Measurements from ENCODE around the gene FAM3B.
"Not testable (repeated sequence)": the region's sequence is repeated elsewhere in the genome, so short reads cannot be mapped to it uniquely, and the experiment has no call there.

The FAM3B gene, protein sequence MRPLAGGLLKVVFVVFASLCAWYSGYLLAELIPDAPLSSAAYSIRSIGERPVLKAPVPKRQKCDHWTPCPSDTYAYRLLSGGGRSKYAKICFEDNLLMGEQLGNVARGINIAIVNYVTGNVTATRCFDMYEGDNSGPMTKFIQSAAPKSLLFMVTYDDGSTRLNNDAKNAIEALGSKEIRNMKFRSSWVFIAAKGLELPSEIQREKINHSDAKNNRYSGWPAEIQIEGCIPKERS

DNA sequence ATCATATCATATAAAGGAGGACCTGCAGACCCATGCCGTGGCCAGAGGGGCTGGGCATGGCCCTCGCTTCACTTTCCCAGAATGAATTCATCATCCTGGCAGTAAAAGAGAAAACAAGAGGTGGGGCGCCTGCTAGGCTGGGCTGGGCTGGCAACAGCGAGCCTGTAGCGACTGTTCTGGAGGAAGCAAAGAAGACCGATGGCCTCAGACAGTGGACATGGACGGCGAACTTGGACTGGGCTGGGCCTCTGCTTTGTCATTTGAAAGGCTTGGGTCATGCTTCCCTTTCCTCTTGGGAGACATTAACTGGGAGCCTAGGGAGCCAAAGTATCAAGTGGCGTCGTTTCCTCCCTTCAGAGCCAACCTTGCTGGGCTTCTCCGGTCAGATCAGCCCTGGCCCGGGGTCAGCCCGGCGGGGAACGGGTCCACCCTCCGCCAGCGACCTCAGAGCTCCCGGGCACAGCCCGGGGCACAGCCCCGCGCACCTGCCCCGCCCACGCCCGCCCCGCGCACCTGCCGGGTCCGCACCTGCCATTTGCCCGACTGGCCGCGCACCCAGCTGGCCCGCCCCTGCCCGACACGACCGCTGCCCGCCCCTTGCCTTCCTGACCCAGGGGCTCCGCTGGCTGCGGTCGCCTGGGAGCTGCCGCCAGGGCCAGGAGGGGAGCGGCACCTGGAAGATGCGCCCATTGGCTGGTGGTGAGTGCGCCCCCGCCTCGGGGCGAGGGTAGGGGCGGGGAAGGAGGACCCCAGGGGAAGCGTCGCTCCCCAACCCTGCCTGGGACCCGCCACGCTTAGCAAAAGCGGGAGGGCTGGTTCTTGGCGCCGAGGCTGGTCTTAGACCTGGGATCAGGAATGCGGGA is at the start of gene FAM3B:
Gene FAM3B (plus strand): TSS at position 602 of the 863 bp plus-strand sequence. CDS start 79 bp downstream, at position 681.
- no peak for DNase-seq

DNA sequence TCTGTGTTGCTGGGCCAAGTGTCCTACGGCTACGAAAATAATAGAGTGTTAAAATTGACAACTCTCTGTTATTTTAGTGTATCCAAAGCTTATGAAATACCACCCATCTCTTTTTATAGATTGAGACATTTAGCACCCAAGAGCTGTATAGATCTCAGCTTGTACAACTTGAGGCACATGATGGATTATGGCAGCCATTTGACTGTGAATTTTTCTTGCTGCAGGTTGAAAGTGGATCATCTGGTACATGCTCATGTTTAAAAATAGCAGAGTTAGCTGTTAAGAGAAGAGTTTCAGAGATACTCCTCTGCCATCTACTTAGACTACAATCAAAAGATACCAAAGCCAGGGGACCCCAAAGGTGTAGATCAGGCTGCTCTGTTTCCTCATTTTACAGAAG is 49.3 kb upstream of the FAM3B start:
- DNase-seq = no peak

DNA sequence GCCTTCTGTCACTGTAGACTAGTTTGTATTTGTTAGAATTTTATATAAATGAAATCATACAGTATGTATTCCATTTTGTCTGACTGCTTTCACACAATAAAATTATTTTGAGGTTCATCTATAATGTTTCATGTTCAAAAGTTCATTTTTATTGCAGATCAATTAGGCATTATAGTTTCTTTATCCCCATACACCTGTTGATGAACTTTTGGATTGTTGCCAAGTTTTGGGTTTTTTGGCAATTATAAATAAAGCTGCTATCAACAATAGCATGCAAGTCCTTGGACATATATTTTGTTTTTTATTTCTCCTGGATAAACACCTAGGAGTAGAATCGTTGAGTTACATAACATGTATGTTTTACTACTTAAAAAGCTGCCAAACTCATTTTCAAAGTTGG is 47.1 kb upstream of the FAM3B start:
- DNase-seq = no peak

DNA sequence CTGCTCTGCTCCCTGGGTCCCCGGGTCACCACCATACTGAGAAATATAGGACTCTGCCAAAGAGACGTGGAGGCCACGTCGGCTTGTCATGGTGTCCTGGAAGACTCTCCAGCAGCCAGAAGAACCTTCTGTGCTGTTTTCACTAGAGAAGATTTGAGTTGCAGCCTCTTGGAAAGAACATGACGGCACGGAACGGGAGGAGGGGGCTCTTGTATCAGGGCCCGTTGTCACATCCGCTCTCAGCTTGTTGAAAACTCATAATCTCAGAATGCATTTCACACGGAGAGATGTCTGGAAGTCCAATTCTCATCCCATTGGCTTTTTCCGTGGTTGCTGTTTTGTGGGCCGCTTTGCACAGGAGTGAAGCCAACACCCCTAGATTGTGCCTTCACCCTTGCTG is 39.4 kb upstream of the FAM3B start:
- DNase-seq = no peak

DNA sequence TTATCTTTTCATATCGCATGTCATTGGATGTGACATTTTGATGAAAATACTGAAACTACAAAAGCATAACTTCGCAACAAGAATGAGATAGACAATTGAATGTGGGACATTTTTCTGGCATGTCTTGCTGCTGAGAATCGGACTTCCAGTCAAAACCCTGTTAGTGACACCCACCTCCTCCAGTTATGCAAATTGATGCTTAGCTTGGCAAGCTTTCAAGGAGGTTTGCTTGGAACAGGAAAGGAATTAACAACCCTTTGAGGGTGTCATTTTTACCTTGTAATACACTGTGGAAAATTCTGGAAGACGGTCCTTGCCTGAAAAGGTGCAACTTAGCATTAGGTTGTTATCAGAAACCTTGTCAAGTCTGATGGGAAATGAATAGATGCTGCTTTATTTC is 38.8 kb upstream of the FAM3B start:
- no peak for DNase-seq

DNA sequence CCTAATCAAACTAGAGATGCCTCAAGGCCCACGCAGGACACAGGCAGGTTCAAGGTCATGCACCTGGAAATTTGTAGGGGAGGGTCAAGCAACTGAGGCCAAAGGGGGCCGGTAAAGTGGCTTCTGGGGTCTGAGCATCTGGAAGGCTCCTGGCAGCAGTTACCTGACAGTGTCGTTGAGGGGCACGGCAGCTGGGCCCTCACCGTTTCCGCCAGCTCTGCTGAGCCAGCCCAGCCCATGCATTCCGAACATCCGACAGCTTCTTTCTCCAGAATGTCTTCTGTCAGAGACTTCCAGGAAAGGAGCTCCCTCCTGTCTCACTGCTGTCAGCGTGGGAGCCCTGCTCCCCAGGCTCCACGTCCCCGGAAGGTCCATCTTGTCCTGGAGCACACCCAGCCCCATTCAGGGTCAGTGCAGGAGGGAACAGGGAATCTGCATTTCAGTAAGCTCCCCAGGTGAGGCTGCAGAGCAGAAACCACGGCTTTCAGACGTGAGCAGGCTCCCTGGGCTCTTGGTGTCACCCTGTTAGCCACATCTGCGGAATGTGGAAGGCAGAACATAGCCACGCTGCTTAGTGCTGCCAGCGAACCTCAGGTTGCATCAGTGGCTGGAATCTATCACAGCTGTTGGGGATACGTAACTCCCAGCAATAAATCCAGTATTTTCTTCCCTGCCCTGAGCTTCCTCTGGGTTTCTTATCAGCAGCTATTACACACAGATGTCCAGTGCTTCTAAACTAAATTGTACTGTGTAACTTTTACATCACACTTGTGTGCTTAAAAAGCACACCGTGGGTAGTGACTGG is 36.3 kb upstream of the FAM3B start:
- DNase-seq = no peak

DNA sequence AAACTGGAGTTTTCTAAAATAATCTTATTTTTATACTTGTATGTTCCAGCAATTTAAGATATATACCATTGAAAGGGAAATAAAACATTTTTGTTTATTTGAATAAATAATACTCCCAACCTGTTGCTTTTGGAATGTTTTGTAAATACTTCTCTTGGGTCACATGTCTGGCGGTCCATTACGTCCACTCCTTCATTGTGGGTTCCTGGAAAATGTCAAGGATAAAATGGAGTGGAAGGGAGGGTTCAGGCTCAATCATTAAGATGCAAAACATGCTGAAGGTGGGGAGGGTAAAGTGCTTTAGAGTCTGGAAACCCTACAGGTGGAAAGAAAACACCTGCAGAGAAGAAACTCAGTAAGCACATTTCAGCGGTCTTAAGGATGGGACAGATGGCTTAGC is 34.2 kb upstream of the FAM3B start:
- DNase-seq = no peak

DNA sequence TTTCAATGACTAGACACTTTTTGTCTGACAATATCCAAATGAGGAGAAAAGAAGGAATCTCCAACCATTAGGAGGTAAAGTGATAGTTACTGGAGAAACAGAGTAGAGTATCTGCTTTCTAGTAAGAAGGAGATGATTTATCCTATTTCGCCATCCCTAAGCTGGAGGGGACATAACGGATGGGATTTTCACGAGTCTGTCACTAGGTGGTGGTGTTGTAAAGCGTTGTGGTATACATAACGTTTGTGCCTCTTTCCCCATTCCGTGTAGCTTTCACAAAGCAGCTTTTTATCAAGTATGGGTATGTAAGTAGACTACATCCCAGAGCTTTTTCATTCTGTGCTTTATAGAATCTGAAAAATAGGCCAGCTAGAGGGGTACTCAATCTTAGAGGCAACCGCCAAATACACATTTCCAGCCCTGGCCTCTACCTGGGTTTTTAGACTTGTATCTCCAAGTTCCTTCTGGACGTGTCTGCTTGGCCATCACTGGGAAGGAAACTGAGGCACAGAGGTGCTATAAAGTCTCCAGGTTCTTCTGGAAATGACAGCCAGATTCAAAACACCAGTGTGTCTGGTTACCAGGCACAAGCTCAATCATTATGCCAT is 33.3 kb upstream of the FAM3B start:
- no peak for DNase-seq

DNA sequence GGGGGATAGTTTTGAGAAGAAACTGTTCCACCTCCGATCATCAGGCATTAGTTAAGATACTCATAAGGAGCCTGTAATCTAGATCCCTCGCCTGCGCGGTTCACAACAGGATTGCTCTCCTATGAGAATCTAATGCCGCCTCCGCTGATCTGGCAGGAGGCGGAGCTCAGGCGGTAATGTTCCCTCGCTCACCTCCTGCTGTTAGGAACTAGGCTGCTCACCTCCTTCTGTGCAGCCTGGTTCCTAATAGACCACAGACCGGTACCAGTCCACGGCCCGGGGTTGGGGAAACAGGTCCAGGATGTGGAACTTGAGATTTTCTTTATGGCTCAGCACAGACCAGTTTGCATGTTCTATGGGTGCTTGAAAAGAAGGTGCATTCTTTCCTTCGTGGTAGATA is 27.2 kb upstream of the FAM3B start:
- DNase-seq = no peak

DNA sequence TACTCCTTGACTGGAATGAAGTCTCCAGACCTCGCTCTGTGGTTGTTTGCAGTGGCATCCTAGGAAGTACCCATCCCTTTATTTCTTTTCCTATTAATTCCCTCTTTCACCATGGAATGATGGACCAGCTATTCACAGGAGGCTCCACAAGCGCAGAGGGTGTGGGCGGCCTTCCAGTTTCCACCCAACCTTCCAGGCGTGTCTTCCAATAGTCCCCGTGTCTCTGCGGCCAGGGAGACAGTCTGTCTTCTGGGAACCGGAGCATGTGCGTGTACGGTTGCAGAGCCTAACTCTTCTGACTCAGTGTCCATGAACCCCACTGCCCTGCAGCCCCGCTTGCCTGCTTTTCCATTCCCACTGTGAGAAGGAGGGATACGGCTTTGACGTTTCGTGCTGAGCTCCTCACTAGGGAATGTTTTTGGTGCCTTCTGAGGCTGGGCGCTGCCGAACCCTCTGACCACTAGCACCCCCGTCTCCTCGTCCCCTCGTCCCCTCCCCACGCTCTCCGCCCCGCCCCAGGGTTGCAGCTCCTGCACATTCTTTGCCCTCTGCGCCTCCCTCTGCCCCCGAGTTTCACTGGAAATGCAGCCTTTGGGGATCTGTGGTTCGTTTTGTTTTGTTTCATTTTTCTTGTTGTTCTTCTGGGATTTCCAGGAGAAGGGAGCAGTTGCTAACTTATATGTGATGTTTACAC is 26.3 kb upstream of the FAM3B start:
- no peak for DNase-seq

DNA sequence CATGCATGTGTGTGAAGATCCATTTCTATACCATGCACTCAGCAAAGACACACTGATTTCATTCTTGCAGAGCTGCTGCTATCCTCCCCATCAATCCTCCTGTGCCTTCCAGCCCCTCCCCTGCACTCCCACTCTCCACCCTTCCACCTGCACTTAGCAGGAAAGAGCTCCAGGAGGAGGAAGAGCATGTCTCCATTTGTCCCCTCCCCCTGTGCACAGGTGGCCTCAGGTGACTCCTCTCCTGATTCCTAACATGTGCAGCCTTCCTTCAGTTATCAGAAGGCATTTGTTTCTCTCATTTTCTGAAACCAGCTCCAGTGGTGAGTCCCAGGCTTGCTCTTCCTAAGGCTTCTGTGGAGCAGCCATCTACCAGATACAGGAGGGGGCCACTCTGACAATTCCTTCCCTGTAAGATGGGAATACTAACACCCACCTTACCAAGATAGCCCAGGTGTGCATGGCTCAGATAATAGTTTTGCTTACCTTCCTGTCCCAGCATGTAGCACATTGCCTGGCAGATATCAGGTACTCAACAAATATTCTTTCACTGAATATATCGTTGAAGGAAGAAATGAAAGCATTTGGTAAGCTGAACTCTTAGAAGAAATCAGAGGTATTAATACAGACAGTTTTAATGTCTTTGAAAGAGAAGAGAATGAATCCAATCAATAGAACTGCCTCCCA is 21.9 kb upstream of the FAM3B start:
- DNase-seq = no peak

DNA sequence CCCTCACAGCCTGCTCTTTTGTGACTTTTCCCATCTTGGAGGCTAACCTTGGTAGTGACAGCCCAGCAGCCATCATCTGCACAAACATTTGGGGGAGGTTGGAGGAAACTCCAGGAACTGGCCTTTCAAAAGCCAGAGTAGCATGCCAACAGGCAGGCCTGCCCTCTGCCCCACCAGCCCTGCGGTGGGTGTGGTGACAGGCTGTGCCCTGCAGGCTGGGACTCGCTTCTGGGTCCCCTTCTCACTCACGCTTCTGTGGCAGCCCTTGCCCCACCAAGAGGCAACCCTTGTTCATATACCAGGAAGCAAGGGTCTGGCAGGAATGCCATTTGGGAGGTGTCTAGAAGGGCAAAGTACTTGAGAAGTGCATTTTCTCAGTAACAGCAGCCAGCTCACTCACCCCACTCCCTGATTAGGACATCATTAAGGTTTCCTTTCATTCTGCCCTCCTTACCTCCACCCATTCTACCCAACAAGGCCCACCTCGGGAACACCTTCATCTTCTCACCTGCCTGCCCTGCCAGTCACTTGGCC is 20.8 kb upstream of the FAM3B start:
- DNase-seq = no peak

DNA sequence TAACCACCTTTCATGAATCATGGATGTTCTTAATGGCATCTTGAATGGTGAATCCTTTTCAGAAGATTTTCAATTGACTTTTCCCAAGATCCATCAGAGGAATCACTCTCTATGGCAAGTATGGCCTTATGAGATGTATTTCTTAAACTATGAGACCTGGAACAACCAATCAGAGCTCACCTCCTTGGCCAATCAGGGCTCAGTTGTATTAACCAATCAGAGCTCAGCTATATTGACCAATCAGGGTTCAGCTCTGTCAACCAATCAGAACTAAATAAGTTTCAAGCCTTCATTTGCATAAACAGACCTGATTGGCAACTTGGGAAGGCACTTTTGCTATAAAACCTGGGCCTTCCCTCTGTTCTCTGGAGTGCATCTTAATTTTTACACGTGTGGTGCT is 13.6 kb upstream of the FAM3B start:
- DNase-seq = no peak

DNA sequence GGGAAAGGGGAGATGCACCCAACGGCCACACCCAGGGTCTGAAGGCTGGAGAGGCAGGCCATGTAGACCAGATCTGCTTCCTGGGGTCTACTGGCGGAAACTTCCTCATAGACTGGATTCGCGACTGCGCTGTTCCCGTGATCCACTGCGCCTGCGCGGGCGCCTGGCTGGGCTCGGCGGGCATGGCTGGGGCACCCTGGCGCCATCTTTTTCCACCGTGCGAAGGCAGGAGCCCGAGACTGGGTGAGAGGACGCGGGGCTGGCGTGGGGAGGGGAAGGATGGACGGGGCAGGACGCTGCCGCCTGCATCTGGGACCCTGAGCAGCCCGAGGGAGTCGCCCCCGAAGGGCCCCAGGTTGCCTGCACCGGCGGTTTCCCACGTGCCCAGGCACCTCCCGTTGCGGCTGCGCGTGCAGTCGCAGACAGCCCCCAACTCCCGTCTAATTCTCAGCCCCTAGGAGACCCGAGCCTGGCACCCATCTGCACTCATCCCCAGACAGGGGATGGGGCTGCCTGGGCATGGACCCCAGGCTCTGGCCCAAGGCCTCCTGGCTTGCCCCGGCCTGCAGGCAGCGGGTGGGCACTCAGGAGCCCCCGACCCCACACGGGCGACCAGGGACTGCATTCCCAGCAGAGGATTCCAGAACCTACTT is 12.4 kb upstream of the FAM3B start:
- no peak for DNase-seq

DNA sequence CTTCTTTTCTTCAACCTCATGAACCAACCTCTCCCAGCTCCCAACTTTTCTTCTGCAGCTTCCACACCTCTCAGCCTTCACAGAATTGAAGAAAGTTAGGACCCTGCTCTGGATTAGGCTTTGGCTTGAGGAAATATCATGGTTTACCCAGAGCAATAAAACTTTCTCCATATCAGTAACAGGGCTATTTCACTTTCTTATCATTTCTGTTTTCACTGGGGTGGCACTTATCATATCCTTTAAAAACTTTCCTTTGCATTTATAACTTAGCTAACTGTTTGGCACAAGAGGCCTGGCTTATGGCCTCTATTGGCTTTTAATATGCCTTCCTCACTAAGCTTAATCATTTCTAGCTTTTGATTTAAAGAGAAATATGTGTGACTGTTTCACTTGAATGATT is 9.4 kb upstream of the FAM3B start:
- no peak for DNase-seq

DNA sequence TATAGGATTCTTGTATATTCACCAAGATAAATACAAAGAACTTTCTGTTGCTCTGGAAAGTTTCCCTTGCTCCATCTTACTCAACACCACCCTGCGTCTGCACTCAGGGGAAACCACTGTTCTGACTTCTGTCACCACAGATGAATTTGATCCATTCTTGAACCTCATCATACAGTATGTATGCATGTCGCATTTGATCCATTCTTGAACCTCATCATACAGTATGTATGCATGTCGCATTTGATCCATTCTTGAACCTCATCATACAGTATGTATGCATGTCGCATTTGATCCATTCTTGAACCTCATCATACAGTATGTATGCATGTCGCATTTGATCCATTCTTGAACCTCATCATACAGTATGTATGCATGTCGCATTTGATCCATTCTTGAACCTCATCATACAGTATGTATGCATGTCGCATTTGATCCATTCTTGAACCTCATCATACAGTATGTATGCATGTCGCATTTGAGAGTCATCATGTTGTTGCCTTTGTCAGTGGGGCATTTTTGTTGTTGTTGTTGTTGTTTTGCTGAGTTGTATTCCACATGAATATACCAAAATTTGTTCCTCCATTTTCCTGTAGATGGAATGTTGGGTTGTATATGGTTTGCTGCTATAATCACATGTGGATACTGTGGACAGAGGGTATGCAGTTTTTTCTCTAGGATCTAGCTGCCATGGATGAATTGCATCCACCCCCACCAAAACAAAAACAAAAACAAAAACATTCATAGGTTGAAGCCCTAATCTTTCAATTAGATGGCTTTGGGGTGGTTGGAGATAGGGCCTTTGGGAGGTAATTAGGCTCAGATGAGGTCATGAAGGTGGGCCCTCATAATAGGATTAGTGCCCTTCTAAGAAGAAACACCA is 3.1 kb upstream of the FAM3B start:
- not testable (repeated sequence) for DNase-seq

DNA sequence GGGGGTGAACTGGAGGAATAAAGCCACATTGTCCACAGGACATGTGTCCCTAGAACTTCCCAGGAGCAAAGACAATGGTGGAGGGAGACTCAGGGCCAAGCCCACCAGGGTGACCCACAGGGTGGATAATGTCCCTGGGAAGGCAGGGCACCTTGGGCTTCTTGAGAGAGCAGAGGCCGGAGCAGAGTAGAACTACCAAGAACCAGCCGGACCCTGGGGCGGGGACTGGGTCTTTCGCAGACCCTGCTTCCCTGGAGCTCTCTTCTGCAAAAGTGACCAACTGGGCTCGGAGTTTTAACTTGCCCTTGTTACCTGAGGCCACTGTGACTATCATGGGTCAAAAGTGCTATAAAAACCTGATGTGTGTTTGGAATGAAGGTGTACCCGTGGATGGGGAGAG is 875 bp upstream of the FAM3B start:
- DNase-seq = no peak

DNA sequence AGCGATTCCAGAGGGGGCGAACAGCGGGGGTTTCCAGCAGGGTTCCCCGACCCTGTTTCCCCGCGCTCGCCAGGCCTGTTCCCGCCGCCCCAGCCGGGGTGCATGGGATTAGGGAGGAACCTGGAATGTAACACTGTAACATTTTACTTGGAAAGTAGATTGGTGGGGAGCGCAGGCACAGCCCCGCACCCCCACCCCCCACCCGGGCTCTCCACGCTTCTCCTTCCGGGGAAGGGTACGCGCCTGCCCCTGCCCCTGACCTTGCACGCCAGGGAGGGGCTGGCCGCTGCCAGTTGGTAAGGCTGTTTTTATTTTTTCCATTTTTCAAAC is 427 bp downstream of the FAM3B start:
- no peak for DNase-seq

DNA sequence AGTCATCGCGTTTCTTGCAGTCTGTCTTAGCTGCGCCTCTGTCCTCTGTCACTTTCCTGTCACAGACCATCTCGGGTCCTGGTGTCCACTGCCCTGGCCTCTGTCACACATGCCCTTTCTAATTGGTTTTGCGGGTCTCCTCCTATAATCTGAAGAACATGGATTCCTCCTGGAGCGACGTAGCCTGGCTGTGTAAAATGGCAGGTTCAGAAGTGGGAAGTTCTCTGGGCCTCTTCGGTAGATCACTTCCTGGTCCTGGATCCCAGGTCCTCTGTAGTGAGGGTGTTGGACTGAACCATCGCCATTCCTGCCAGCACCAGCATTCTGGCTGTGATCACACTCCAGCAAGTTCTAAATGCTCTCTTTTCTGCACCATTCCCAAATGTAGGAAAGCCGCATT is 857 bp downstream of the FAM3B start:
- no peak for DNase-seq

DNA sequence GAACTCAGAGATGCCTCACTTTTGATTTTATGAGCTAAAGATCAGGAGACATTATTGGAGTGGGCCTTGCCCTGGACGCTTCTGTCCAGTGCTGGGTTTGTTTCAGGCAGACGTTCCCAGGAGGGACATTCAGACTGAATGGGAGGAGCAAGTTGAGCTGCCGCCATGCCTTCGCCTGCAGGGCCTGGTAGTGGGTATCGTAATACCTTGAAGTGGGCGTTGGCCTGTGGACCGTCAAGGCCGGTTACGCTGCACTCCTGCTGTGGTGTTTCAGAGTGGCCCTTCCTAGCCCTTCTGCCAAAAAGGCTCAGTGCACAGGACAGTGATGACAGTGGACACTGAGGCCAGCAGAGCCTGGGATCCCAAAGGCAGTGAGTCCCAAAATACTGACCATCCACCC is 1.6 kb downstream of the FAM3B start:
- no peak for DNase-seq

Data from activated CD4-positive, CD25-positive, alpha-beta regulatory T cell treated with anti-CD3 and anti-CD28 coated beads, Interleukin-2, amount 50 U/mL, for 72 hours (primary cell).